HG02938 (cell line): ENCODE results near the gene TEP1.
"Not testable (repeated sequence)": the region's sequence is repeated elsewhere in the genome, so short reads cannot be mapped to it uniquely, and the experiment has no call there.

ENCODE experiments used
- ATAC-seq: cut with Tn5 transposase; IDR thresholded peaks from one replicate; pipeline ENCODE4 v1.9.1; 2021; ENCODE audit warnings: mild to moderate bottlenecking, moderate library complexity; ENCODE audit not compliant: unreplicated experiment

Gene TEP1

DNA sequence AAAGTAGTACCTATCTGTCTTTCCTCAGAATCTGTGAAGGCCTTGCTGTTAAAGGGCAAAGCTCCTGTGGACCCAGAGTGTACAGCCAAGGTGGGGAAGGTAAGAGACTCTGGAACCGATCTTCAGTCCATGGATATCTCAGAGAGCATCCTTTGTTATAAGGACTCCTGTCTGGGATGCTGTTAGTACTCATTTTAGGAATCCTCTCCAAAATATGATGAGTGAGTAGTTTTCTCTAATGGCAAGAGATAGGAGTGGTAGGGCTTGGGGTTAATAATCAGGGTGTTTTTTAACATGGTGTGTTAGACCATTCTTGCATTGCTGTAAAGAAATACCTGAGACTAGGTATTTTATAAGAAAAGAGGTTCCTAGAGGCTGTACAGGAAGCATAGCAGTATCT is 67.9 kb downstream of the TEP1 start:
- ATAC-seq, result no peak

DNA sequence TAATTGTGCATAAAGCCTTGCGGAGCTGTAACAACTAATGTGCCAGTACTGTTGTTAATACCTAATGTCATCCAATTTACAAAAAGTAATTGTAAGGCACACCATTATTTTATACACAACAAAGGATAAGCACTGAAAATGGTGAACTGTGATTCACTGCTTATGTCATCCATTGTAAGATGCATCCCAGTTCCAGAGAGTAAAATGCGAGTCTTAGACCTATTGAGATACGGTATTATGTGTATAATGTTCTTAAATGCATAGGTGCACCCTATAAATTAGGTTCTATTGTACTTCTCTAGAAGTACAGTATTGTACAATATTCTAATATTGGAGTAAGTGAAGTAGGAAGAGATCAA is 69.5 kb downstream of the TEP1 start:
- no peak for ATAC-seq

DNA sequence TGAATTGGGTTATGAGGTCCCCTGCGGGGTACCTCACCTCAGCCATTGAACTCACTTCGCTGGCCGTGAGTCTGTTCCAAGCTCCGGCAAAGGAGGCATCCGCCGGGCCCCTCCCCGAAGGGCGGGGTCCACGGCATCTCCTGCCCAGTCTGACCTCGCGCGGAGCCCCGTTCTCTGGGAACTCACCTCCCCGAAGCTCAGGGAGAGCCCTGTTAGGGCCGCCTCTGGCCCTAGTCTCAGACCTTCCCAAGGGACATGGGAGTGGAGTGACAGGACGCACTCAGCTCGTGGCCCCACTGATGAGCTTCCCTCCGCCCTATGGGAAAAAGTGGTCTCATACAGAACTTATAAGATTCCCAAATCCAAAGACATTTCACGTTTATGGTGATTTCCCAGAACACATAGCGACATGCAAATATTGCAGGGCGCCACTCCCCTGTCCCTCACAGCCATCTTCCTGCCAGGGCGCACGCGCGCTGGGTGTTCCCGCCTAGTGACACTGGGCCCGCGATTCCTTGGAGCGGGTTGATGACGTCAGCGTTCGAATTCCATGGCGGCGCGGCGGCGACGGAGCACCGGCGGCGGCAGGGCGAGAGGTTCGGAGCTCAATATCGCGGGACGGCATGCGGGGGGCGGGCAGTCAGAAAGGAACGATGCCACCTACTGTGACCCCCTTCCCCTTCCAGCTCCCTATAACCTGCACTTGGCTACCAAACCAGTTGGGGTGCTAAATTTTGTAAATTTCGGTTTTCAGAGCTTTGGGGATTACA is 70.0 kb downstream of the TEP1 start, which contains the start of gene PARP2:
Gene PARP2 (plus strand): TSS at position 544 of the 770 bp plus-strand sequence. CDS start 7 bp downstream, at position 551.
- peak; percentile 86 for ATAC-seq

DNA sequence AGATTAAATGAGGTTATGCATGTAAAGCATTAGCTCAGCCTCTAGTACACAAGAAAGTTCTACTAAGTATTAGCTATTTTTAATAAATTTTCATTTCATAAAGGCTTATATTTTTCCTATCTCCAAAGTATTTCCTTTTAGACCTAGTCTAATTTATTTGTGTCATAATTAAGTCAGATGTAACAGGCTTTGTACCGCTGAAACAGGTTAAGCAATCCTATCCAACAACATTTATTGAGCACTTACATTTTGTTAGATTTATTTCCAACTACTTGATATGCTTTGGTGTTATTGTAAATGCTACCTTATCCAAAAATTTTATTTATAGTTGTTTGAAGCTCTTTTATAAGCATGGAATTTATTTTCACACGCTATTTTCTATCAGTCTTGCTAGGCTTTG is 71.7 kb downstream of the TEP1 start:
- ATAC-seq, result no peak

GRCh38 chr14:20341032-20341431 is 72.3 kb downstream of the TEP1 start:
- ATAC-seq, result not testable (repeated sequence)

DNA sequence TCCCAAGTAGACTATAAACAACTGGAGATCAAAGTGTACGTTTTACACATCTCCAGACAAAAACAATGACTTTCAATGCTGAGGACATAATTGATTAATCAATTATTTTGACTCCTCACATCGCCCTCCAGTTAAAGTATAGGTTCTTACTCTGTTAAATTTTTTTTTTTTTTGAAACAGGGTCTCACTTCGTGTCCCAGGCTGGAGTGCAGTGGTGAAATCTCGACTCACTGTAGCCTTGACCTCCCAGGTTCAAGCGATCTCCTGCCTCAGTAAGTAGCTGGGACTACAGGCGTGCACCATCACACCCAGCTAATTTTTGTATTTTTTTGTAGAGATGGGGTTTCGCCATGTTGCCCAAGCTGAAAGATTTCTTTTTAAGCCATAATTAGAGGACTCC is 79.3 kb downstream of the TEP1 start:
- ATAC-seq, result no peak

- ATAC-seq, result no peak
These were observed 79.8 kb downstream of the TEP1 start for GRCh38 chr14:20333494-20333841.

DNA sequence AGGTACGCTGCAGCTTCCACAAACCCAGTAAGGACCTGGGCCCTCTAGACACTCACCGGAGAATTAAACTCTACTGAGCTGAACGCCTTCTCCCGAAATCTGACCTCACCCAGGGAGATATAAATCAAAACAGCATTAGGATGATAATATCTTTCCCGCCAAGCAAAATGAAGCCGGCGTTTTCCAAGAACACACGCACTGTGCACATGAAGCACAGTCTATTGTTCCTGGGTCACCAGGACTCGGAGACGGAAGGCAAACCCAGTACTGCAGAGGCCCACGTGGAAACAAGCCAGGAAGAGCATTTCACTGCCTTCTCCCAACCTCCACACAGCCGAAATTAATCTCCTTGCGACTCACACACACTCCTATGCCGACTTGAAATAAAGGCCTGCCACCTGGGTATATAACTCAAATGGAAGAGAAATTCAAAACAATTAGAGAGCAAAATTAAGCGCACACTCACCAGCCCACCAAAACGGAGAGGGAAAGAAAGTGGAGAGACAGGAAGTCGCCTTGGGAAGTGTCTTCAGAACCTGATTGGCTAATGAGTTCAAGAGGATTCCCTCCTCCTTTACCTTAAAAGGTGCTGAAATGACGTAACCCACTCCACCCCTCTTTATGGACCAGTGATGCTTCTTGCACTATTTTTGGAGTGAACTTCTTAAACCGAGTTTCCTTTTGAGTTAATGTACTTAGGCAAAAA is 80.4 kb downstream of the TEP1 start, which contains the start of gene CCNB1IP1:
Gene CCNB1IP1 (minus strand): TSS at position 492 of the 706 bp plus-strand sequence. CDS start 16,756 bp downstream, outside the sequence.
- peak; percentile 92 for ATAC-seq

DNA sequence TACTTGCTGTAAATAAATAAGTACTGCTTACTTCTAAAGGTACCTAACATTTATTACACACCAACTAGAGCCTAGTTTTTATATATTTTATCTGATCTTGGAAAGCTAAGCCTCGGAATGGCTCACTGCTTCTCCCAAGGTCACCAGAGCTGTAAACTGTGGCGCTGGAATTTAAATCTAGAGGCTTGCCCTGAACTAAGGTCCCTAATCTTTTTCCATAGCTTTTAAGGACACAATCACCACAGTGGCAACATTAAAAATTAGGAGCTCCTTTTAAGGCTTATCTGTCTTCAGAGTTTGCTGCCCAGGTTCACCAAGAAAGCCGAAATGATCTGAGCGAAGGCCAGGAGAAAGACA is 80.9 kb downstream of the TEP1 start:
- ATAC-seq, result no peak

- ATAC-seq, result no peak
These were observed 82.2 kb downstream of the TEP1 start for GRCh38 chr14:20331053-20331613.

DNA sequence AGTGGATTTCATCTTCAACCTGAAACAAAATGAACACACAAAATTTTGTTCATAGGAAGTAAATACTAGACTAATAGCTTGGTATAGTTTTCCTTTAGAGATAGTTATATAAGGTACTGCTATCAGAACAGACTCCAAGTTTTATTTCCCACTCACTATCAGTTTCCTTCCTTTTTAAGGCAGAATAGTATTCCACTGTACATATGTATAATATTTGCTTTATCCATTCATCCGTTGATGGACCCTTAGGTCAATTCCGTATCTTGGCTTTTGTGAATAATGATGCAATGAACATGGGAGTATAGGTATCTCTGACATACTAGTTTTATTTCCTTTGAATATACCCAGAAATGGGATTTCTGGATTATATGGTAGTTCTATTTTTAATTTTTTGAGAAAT is 83.9 kb downstream of the TEP1 start:
- no peak for ATAC-seq

DNA sequence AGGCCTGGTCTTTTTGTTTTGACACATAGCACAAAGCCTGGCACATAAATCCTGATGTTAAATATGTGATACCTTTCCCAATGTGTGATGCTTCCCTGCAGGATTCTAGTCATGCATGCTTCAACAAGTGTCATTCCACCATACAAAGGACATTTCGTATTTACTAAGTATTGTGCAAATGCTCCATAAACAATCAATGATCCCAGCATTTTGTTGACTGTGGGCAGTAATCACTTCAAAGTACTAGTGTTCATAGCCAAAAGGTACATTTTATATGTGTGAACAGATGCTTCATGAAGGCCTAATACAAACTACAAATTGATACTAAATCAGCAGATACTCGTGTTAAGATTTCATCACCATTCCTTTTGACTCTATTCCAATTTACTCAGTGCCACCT is 84.6 kb downstream of the TEP1 start:
- ATAC-seq, result no peak

- ATAC-seq, result no peak
These were observed 86.1 kb downstream of the TEP1 start for GRCh38 chr14:20327005-20327869.

GRCh38 chr14:20317720-20318119 is 95.6 kb downstream of the TEP1 start:
- no peak for ATAC-seq
